Effector CD4-positive, alpha-beta T cell (primary cell): ENCODE data around the gene EMP1.
"Not testable (repeated sequence)": the region's sequence is repeated elsewhere in the genome, so short reads cannot be mapped to it uniquely, and the experiment has no call there.

Experiments used
- DNase-seq: peaks from one replicate; pipeline ENCODE4 v3.0.0-alpha.2; 2020

Gene EMP1

DNA sequence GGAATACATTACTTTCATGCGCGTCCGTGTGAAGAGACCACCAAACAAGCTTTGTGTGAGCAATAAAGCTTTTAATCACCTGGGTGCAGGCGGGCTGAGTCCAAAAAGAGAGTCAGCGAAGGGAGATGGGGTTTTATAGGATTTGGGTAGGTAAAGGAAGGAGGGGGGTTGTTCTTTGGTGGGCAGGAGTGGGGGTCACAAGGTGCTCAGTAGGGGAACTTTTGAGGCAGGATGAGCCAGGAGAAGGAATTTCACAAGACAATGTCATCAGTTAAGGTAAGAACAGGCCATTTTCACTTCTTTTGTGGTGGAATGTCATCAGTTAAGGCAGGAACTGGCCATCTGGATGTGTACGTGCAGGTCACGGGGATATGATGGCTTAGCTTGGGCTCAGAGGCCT is 63.1 kb downstream of the EMP1 start:
- not testable (repeated sequence) for DNase-seq

DNA sequence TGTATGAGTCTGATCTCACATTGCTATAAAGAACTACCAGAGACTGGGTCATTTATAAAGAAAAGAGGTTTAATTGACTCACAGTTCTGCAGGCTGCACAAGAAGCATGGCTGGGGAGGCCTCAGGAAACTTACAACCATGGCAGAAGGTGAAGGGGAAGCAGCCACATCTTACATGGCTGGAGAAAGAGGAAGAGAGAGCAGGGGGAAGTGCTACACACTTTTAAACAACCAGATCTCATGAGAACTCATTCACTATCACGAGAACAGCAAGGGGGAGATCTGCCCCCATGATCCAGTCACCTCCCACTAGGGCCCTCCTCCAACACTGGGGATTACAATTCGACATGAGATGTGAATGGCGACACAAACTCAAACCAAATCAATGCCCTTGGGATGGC is 71.3 kb downstream of the EMP1 start:
- not testable (repeated sequence) for DNase-seq

DNA sequence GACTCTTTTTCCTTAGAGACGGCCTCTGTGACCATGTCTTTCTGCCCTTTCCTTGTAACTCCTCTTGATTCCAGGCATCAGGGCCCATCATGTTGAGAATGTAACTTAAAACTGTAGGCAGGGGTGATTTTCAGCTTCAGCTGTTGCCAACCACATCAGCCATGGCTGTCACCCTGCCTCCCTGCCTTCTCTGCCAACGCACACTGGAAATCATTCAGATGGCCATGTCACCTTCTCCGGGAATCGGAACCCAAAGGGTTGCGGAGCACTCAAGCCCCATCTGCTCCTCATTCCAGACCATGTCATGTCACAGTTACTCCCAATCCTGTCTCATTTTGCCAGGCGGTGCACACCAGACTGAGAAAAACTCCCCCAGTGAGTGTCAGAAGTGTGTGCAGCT is 72.1 kb downstream of the EMP1 start:
- DNase-seq: no peak
